Prostate gland (tissue), 2 donors: ENCODE measurements around the gene EIF4E.
"Not testable (repeated sequence)": the region's sequence is repeated elsewhere in the genome, so short reads cannot be mapped to it uniquely, and the experiment has no call there.

ENCODE experiments used
- POLR2A ChIP-seq: fragments of 450-650 bp; IDR thresholded peaks from one replicate; pipeline ENCODE4 v1.6.1; 2016; ENCODE audit warnings: antibody characterized with exemption, mild to moderate bottlenecking
- POLR2AphosphoS5 ChIP-seq: sonication (generic); formaldehyde crosslinking; IDR thresholded peaks from one replicate; pipeline ENCODE4 v1.6.1; 2017; ENCODE audit warnings: antibody characterized with exemption
- TF ChIP-seq, protein P1 (sequence below), 4 experiments: fragments of 200-600 bp in 2 of 4; fragments of 450-650 bp in 2 of 4; sonication (generic) in 2 of 4; IDR thresholded peaks; 1 replicate in 3 of 4; 2 replicates in 1 of 4; pipeline ENCODE4 v1.5.1; 2016 to 2019; ENCODE audit warnings: antibody characterized with exemption in 4 of 4, mild to moderate bottlenecking in 2 of 4, moderate library complexity in 2 of 4

DNA sequence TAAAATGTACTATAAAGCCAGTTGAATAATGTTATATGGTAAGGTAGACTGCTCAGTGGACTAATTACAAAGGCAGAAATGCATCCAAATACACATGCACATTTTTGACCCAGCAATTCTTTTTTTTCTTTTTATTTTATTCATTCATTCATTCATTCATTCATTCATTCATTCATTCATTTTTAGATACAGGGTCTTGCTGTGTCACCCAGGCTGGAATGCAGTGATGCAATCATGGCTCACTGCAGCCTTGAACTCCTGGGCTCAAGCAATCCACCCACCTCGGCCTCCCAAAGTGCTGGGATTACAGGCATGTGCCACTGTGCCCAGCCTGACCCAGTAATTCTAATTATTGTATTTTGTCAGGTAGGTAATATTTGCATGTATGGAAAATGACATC is 97.9 kb downstream of the EIF4E start:
- TF ChIP-seq, protein P1, sequence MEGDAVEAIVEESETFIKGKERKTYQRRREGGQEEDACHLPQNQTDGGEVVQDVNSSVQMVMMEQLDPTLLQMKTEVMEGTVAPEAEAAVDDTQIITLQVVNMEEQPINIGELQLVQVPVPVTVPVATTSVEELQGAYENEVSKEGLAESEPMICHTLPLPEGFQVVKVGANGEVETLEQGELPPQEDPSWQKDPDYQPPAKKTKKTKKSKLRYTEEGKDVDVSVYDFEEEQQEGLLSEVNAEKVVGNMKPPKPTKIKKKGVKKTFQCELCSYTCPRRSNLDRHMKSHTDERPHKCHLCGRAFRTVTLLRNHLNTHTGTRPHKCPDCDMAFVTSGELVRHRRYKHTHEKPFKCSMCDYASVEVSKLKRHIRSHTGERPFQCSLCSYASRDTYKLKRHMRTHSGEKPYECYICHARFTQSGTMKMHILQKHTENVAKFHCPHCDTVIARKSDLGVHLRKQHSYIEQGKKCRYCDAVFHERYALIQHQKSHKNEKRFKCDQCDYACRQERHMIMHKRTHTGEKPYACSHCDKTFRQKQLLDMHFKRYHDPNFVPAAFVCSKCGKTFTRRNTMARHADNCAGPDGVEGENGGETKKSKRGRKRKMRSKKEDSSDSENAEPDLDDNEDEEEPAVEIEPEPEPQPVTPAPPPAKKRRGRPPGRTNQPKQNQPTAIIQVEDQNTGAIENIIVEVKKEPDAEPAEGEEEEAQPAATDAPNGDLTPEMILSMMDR (IDR thresholded peaks at IDR 0.05), result not testable (repeated sequence)
- not testable (repeated sequence) for TF ChIP-seq POLR2A, POLR2AphosphoS5
